HFF-Myc (cell line): ENCODE data around the gene MSL1.
A peak's percentile ranks its signal among the peaks of the same experiment; 100 is the strongest.

Experiments
- DNase-seq: peaks from one replicate; pipeline ENCODE4 v3.0.0-alpha.2; 2011; ENCODE audit warnings: low read depth; ENCODE audit errors: extremely low read depth
- H3K4me3 ChIP-seq: replicated peaks from 2 replicates; pipeline ENCODE4 v1.5.1; 2011; ENCODE audit warnings: low read depth, mild to moderate bottlenecking, control low read depth, low read length
- CTCF ChIP-seq: IDR thresholded peaks from 2 replicates; pipeline ENCODE4 v1.5.1; 2012; ENCODE audit warnings: mild to moderate bottlenecking, low read depth, low read length, control low read depth; ENCODE audit errors: missing control alignments

Gene MSL1

GRCh38 chr17:40106760-40107521 lies 14.8 kb upstream of the MSL1 start:
- H3K4me3 ChIP-seq, result no peak overlapping the region
- DNase-seq, result no peak
- TF ChIP-seq CTCF, result no peak

- no peak for DNase-seq
- H3K4me3 ChIP-seq, result no peak overlapping the region
- TF ChIP-seq CTCF, result no peak
Measured at GRCh38 chr17:40107522-40108174, 14.1 kb upstream of the MSL1 start.

GRCh38 chr17:40108970-40109824 lies 12.6 kb upstream of the MSL1 start:
- no peak overlapping the region for H3K4me3 ChIP-seq
- no peak for DNase-seq
- peak; percentile 10 for TF ChIP-seq CTCF

- no peak for DNase-seq
- no peak for TF ChIP-seq CTCF
Measured at GRCh38 chr17:40110026-40110845, 11.5 kb upstream of the MSL1 start.

GRCh38 chr17:40111221-40112128 lies 10.3 kb upstream of the MSL1 start:
- H3K4me3 ChIP-seq, result no peak overlapping the region
- TF ChIP-seq CTCF, result peak; percentile 65
- DNase-seq, result peak; percentile 85

More at GRCh38 chr17:40110026-40110845, 11.5 kb upstream of the MSL1 start:
- no peak overlapping the region for H3K4me3 ChIP-seq
